ENCODE results near the gene PRXL2C.
"Not testable (repeated sequence)": the region's sequence is repeated elsewhere in the genome, so short reads cannot be mapped to it uniquely, and the experiment has no call there.

Gene PRXL2C

GRCh38 chr9:96655198-96655851 is at the start of gene PRXL2C:
TSS of gene PRXL2C (minus strand) at chr9:96655317. CDS start at chr9:96655281, 36 bp downstream.
- peak; percentile 85 for DNase-seq

DNA sequence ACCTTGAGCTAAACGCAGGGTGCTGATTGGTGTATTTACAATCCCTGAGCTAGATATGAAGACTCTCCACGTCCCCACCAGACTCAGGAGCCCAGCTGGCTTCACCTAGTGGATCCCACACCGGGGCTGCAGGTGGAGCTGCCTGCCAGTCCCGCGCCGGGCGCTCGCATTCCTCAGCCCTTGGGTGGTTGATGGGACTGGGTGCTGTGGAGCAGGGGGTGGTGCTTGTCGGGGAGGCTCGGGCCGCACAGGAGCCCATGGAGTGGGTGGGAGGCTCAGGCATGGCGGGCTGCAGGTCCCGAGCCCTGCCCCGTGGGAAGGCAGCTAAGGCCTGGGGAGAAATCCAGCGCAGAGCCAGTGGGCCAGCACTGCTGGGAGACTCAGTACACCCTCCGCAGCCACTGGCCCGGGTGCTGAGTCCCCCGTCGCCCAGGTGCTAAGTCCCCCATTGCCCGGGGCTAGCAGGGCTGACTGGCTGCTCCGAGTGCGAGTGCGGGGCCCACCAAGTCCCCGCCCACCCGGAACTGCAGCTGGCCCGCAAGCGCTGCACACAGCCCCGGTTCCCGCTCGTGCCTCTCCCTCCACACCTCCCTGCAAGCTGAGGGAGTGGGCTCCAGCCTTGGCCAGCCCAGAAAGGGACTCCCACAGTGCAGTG is 45.7 kb upstream of the PRXL2C start:
- not testable (repeated sequence) for DNase-seq

GRCh38 chr9:96691326-96691725 is 36.2 kb upstream of the PRXL2C start:
- no peak for DNase-seq

DNA sequence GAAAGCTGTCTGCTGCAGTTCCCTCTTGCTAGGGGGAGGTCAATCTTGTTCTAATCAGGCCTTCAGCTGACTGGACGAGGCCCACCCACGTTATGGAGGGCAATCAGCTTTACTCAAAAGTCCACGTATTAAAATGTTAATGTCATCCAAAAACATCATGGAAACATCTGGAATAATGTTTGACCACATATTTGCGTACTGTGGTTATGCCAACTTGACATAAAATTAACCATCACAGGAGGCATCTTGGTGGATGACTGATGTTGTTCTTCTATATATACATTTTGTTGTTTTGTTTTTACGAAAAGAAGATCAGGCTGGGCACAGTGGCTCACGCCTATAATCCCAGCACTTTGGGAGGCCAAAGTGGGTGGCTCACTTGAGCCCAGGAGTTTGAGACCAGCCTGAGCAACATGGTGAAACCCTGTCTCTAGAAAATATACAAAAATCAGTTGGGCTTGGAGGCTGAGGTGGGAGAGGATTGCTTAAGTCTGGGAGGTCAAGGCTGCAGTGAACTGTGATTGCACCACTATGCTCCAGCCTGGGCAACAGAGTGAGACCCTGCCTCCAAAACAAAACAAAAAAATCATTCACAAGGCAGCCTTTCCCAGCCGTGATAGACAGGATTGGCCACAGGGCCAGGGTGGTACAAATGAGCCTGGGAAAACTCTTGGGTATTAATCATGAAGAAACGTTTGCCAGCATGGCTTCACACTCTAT is 33.8 kb upstream of the PRXL2C start:
- DNase-seq: no peak

GRCh38 chr9:96688187-96688586 is 33.1 kb upstream of the PRXL2C start:
- DNase-seq: no peak

GRCh38 chr9:96686638-96687335 is 31.7 kb upstream of the PRXL2C start:
- DNase-seq: peak; percentile 90

DNA sequence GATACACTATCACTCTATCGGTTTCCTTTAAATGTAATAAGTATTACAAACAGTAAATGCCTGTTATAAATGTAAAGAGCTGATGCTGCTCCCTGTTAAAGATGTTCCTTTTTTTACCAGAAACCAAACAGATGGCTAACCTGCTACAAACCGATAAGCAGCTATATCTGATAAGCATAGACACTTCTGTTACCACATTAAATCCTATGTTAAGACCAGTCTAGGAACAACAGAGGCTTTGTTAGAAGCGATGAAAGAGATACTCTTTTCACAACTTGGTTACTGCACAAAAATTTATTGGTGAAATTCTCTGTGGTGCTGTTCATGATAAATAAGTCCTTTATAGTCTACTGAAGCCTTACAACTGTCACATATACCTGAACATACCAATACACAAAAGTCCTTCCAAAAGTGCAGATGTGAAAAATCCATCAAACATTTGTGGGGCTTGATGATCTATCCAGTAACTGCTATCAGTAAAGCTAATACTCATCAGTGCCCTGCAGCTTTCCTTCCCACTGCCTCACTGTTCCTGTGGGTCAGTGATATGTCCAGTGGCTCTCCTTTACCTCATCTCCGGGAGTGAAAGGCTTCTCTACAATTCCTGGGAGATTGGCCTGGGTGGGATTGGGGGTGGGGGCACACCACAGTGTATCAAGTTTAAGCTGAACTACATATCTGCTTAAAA is 25.8 kb upstream of the PRXL2C start:
- no peak for DNase-seq

DNA sequence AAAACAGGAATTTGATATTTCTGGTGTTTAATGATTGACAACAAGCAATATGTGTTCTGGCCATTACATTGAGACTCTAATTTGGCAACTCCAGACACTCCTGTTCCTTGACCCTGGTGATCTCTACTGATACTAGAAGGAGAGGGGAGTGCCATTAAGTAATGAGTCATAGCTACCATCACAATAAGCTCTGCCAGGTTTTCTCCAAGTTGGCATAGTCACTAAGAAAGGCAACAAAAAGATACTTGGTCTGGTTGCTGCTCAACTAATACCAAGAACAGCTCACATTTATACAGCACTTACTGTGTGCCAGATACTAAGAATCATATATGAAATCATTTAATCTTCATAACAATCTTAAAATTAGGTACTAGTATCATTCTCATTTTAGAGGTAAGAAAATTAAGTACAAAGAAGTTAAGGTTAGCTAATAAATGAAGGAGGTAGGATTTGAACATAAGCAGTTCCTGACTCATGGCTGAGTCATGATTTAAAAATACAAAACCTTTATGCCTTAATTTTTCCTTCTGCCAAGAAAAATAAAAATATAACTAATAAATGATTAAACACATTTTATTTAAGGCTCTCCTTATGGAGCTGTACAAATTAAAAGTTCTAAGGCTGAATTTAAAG is 19.9 kb upstream of the PRXL2C start:
- DNase-seq: no peak

GRCh38 chr9:96673786-96674185 is 18.7 kb upstream of the PRXL2C start:
- DNase-seq: not testable (repeated sequence)

DNA sequence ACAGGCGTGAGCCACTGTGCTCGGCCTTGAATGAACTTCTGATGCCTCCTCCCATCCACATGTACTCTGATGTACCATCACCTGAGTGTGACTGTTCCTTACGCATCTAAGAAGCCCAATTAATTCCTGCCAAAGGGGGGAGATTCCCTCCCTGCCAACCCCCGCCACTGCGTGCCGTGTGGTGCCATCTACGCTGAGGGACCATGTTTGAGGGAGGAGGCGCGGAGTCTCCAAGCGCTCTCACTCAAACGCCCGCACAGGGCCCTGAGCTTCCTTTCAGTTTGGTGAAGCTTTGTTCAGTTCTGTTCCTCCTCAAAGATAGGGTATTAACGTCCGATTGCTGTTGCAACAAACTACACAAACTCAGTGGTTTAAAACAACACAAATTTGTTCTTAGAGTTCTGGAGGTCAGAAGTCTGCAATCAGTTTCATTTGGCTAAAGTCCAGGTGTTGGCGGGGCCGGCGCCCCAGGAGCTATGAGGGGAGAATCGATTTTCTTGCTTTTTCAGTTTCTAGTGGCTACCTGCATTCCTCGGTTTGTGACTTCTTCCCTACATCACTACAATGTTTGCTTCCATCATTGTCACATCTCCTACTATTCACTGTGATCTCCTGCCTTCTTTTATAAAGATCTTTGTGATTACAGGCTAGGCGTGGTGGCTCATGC is 13.9 kb upstream of the PRXL2C start:
- DNase-seq: no peak

DNA sequence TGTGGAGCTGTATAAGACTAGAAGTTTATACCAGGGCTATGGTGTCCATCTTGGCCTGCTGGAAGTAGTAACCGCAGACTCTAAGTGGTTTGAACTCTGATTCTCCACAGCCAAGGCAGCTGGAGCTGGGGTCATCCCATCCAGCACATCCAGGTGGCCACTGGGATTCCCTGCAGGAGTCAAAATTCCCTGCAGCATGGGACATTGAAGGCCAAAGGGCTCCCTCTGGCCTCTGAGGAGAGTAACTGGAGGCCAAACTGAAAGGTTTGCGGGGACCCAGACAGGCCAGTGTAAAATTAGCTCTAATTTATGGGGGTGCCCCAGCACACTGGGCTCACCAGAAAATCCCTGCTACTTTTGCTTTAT is 12.2 kb upstream of the PRXL2C start:
- DNase-seq: no peak

DNA sequence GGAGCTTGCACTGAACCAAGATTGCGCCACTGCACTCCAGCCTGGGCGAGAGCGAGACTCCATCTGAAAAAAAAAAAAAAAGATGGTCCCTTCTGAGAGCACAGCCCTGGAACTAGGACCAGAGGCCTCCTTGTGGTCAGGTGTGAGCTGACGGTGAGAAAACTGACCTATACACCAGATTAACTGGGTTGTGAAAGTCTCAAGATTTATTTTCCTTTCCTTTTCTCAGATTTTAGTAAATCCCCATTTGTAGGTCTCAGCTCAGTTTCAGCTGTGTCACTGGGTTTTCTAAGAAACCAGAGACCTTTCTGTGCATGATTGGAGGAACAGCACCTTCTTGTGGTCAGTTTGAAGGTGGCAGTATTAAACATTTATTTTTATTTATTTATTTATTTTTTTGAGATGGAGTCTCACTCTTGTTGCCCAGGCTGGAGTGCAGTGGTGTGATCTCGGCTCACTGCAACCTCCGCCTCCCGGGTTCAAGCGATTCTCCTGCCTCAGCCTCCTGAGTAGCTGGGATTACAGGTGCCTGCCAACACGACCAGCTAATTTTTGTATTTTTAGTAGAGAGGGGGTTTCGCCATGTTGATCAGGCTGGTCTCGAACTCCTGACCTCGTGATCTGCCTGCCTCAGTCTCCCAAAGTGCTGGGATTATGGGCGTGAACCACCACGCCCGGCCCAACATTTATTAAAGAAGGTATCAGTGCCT is 11.7 kb upstream of the PRXL2C start:
- DNase-seq: not testable (repeated sequence)

- DNase-seq: no peak
Measured at GRCh38 chr9:96665789-96666188, 10.7 kb upstream of the PRXL2C start.

GRCh38 chr9:96663506-96664120 is 8.5 kb upstream of the PRXL2C start:
- no peak for DNase-seq

DNA sequence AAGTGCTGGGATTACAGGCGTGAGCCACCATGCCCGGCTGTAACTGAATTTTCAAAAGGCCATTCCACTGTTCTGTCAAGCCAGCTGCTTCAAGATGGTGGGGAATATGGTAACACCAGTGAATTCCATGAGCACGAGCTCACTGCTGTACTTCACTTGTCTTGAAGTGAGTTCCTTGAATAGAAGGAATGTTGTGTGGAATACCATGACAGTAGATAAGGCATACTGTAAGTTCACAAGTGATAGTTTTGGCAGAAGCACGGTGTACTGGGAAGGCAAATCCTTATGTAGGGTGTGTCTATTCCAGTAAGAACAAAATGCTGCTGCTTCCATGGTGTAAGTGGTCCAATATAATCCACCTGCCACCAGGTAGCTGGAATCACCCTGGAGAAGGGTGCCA is 6.6 kb upstream of the PRXL2C start:
- no peak for DNase-seq

GRCh38 chr9:96660692-96661248 is 5.7 kb upstream of the PRXL2C start:
- DNase-seq: no peak

DNA sequence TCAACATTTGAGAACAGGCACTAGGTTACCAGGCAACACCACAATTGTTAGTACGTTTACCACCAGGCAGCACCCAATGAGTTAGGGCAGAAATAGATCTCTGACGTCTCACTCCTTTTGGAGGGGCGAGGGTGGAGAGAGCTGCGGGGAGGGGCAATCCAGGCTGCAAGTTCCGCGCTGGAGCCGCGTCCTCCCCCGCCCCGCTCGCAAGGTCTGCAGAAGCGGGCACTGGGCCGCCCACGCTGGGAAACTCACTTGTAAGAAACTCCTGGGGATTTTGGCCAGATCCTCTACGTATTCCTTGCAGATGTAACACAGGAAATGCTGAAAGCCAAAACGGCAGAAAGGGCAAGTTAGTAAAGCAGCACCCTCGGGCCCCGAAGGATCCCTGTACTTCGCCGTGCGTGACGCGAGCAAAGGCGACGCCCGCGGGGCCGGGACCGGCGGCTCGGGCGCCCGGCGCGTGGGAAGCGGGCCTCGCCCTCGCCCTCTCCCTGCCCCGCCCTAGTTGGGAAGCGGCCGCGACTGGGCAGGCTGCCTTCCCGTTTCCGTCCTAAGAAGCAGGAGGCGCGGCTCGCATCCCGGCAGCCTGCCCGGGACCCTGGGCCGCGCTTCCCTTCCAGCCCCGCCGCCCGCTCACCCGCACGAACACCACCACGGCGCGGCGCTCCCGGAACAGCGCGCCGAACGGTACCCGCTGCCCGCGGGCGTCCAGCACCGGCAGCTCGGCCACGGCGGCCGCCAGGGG is 493 bp downstream of the PRXL2C start:
- peak; percentile 90 for DNase-seq

GRCh38 chr9:96651626-96652025 is 3.5 kb downstream of the PRXL2C start:
- DNase-seq: no peak

GRCh38 chr9:96649620-96650324 is 5.3 kb downstream of the PRXL2C start:
- no peak for DNase-seq

Data from right hindlimb (tissue), 1 donor.